DMS114 treated with DMSO at 0.1 percent for 48 hours (cell line): ENCODE data around the gene MAN2A1.
"Not testable (repeated sequence)": the region's sequence is repeated elsewhere in the genome, so short reads cannot be mapped to it uniquely, and the experiment has no call there.

Experiments
- DNase-seq: peaks from one replicate; lab custom pipeline; 2025; ENCODE audit not compliant: unreplicated experiment; lab: John Stamatoyannopoulos, UW

MAN2A1 gene

GRCh38 chr5:109819878-109820277, 130.2 kb downstream of the MAN2A1 start:
- no peak for DNase-seq

DNA sequence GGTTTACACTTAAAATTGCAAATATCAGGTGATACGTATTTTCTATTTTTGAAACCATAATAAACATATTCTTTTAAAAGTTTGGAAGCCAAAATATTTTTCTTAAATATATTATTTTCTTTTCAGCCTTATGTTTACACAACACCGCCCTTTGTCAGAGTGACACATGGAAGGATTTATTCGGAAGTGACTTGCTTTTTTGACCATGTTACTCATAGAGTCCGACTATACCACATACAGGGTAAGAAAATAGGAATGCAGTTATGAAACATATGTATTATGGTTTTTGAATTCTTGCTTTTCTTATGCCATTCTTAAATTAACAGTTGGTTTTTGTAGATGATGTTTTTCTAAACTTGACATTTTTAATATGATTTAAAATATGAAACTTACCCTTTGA, 133.9 kb downstream of the MAN2A1 start:
- DNase-seq, result no peak

DNA sequence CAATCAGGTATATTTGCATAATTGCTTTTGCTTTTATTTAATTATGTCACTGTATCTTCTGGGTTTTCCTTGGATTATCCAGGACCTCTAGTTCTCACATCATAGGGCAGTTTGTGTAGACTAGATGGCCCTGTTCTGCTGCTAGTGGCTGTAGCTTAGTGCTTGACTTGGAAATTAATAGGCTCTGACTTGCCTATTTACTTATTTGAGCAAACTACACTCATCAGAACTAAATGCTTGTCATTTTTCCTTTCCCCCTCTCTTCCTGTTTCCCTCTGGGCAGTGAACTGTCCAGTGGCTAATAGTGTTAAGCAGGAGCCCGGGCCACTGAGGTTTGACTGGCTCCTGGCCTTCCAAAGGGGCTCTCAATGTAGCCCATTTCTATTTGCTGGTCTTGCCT, 135.7 kb downstream of the MAN2A1 start:
- DNase-seq, result no peak

DNA sequence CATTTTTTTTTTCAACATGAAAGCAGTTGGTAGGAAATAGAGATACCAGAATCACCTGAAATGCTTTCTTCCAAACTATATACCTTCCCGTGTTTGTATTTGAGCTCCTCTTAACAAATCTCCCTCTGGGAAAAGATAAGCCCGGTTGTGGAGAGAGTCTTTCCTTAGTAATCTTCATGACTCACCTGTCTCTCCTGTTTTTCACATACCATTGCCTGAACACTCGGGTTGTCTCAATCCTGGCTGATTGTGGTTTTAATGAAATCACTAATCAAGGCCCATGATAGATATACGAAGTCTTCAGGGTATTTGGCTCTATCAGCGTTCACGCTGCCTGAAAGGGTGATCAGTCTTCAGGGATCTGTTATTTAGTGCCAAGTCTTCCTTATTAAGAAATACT, 136.7 kb downstream of the MAN2A1 start:
- no peak for DNase-seq

- no peak for DNase-seq
Observed at GRCh38 chr5:109829331-109829730, 139.6 kb downstream of the MAN2A1 start.

DNA sequence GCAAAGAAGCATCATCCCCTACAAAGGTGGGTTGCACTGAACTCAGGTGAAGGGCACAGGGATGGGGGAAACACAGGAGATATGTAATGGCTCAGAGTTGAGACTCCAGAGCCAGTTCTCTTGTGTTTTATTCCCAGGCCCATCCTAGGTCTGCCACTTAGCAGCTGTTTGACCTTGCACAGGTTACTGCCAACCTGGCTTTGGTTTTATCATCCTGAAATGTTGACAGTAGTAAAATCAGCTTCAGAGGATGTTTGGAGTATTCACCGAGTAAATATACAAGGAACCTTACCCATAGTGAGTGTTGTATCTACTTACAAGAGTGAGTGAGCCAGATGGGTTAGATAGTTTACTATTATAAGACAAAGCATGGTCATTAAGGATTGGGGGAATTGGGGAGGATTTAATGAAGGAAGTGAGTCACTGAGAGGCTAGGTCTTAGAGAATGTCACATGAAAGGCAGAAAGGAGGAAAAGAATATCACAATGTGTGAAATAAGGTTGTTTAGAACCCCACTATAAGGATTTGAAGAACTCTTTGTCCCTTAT, 141.3 kb downstream of the MAN2A1 start:
- DNase-seq, result no peak

GRCh38 chr5:109832207-109833188, 142.8 kb downstream of the MAN2A1 start:
- DNase-seq, result not testable (repeated sequence)

- no peak for DNase-seq
Observed at GRCh38 chr5:109833946-109834345, 144.2 kb downstream of the MAN2A1 start.

GRCh38 chr5:109836280-109836679, 146.6 kb downstream of the MAN2A1 start:
- DNase-seq, result no peak

DNA sequence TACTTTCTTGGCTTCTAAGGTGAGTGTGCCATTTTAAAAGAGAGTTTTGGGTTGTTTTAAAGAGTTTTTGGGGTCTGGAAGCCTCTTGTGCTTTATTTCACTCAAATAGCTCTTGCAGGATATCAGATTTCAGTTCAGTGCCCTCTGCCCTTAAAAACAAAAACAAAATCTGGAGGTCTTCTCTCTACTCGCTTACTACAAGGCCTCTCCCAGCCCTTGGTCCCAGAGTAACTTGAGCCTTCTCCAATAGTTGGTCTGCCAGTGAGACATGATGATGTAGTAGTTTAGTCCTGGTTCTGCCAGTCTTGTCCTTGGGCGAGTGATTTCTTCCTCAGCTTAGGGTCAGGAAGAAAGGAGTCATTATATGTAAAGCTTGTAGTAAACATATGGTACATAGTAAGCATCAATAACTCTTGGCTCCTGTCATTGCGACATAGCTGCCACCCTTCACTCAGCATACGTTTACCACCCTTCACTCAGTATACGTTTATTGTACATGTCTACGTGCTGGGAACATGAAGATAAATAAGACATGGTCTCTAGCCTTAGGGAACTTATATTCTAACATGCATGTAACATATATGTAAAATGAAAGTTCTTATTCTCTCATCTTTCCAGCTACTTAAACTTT, 147.6 kb downstream of the MAN2A1 start:
- DNase-seq, result no peak

DNA sequence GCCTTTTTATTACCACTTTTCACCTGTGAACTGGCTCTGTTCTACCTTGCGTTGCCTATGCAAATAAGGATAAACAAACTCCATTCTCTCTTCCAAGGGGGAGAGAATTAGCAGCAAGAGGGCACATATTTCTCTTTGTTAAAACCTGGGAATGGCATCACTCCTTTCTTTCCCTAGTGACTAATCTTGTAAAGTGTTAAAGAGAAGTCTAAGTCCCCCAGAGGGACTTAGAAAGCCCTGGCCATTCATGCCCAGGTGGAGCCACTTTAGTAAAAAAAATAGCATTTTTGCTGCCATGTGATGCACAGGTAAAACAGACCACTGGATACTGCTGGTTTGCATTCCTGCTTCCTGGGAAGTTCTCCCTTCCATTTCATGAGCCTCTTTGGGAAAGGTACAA, 148.4 kb downstream of the MAN2A1 start:
- DNase-seq, result no peak

- DNase-seq, result no peak
Observed at GRCh38 chr5:109844148-109844547, 154.4 kb downstream of the MAN2A1 start.

- DNase-seq, result no peak
Observed at GRCh38 chr5:109844695-109845094, 155.0 kb downstream of the MAN2A1 start.

GRCh38 chr5:109848130-109848529, 158.4 kb downstream of the MAN2A1 start:
- no peak for DNase-seq

GRCh38 chr5:109849478-109850088, 159.9 kb downstream of the MAN2A1 start:
- DNase-seq, result no peak

DNA sequence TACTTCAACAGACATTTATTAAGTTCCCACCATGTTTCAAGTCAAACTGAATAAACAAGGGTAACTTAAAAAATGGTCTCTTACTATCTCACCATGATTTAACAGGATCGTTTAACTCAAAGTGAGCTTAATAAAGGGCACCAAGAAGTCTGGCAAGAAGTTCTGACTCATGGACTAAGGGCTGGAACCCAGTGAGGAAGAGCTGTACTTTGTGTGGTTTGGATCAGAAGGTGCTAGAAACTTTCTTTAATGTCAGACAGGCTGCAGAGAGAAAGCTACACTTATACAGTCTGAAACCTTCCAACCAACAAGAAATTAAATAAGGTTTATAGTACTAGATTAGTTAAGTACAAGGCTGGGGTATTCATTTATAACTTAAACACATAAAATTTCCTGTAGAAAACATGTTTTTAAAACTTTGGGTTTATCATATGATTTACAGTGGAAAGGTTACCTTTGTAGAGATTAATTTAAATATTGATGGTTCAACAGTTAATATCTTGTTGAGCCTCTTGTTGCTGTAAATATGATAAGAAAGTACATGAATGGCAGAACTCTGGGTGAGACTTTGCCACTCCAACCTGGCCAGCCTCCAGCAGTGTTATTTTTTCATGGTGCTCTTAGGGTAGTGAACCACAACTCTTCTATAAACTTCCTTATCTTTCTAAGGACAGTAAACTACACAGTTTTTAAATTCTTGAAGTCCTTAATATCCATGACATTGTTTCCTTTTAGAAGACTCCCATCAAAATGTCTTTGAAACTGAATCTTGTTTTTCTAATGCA, 162.8 kb downstream of the MAN2A1 start:
- no peak for DNase-seq

GRCh38 chr5:109853377-109853776, 163.7 kb downstream of the MAN2A1 start:
- no peak for DNase-seq

DNA sequence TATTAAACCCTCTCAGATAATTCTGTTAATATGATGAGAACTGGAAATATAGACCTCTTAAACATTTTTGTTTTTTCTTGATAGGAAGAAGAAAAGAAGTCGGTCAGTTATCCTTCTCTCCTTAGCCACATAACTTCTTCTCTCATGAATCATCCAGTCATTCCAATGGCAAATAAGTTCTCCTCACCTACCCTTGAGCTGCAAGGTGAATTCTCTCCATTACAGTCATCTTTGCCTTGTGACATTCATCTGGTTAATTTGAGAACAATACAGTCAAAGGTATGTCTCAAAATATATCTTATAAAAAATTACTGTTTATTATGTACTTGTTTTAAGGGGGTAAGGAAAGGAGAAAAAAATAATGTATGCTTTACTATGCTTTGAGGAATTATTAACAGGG, 165.3 kb downstream of the MAN2A1 start:
- no peak for DNase-seq

DNA sequence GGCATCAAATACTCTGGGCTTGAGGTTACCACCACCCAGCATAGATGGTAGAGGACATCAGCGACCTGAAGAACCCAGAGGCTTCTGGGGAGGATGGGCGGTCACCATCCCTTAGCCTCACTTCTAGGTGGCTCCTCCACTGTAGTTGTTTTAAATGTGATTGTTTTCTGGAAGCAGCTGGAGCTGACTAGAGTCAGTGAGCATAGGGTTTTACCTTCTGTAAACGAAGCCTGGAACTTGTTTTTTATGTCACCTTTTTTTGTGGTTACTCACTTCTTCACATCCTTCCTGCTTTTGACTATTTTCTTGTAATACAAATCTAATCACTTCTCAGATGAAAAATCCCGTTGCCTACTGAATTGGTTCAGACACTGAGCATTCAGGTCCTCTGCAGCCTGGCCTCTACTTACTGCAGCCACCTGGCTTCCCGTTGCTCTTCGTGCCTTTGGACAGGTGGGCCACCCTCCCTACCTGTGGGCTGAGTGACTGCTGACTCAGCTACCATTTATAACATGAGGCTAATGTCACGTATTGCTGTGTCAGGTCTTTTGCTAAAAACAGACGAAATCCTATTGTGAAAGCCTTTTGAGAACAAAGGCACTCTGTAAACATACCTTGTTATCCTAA, 167.8 kb downstream of the MAN2A1 start:
- DNase-seq, result no peak

GRCh38 chr5:109859537-109859936, 169.8 kb downstream of the MAN2A1 start:
- no peak for DNase-seq
